CD4-positive, alpha-beta T cell treated with Interleukin-15 for 4 hours (primary cell): ENCODE results near the gene ENPP6.
"Not testable (repeated sequence)": the region's sequence is repeated elsewhere in the genome, so short reads cannot be mapped to it uniquely, and the experiment has no call there.

Source experiments
- DNase-seq: peaks from one replicate; pipeline ENCODE4 v3.0.0-alpha.2; 2020; ENCODE audit warnings: low spot score

Gene ENPP6

GRCh38 chr4:184235526-184235925 lies 17.9 kb upstream of the ENPP6 start:
- DNase-seq: no peak

- no peak for DNase-seq
These were observed 16.5 kb upstream of the ENPP6 start for GRCh38 chr4:184234155-184234554.

GRCh38 chr4:184232975-184233374 lies 15.3 kb upstream of the ENPP6 start:
- no peak for DNase-seq

- no peak for DNase-seq
These were observed 14.5 kb upstream of the ENPP6 start for GRCh38 chr4:184232202-184232601.

- DNase-seq: no peak
These were observed 13.9 kb upstream of the ENPP6 start for GRCh38 chr4:184231573-184231972.

- no peak for DNase-seq
These were observed 10.5 kb upstream of the ENPP6 start for GRCh38 chr4:184228056-184228705.

- DNase-seq: no peak
These were observed 1.2 kb downstream of the ENPP6 start for GRCh38 chr4:184216515-184216914.

- DNase-seq: no peak
These were observed 1.9 kb downstream of the ENPP6 start for GRCh38 chr4:184215709-184216328.

GRCh38 chr4:184214931-184215330 lies 2.7 kb downstream of the ENPP6 start:
- no peak for DNase-seq

GRCh38 chr4:184207734-184208607 lies 9.7 kb downstream of the ENPP6 start:
- not testable (repeated sequence) for DNase-seq

GRCh38 chr4:184205243-184205642 lies 12.4 kb downstream of the ENPP6 start:
- no peak for DNase-seq

- DNase-seq: no peak
These were observed 14.4 kb downstream of the ENPP6 start for GRCh38 chr4:184203300-184203699.

GRCh38 chr4:184201179-184201578 lies 16.5 kb downstream of the ENPP6 start:
- no peak for DNase-seq

GRCh38 chr4:184200296-184200695 lies 17.4 kb downstream of the ENPP6 start:
- no peak for DNase-seq

GRCh38 chr4:184199780-184200179 lies 17.9 kb downstream of the ENPP6 start:
- no peak for DNase-seq

- DNase-seq: no peak
These were observed 19.5 kb downstream of the ENPP6 start for GRCh38 chr4:184198190-184198589.

- DNase-seq: no peak
These were observed 20.1 kb downstream of the ENPP6 start for GRCh38 chr4:184197536-184198082.

GRCh38 chr4:184196730-184197385 lies 20.8 kb downstream of the ENPP6 start:
- no peak for DNase-seq

GRCh38 chr4:184193556-184194525 lies 23.8 kb downstream of the ENPP6 start:
- no peak for DNase-seq

GRCh38 chr4:184192933-184193332 lies 24.7 kb downstream of the ENPP6 start:
- DNase-seq: no peak

- no peak for DNase-seq
These were observed 26.4 kb downstream of the ENPP6 start for GRCh38 chr4:184191267-184191666.
